ENCODE data around the gene FADS2.

Gene FADS2

GRCh38 chr11:61810671-61811175 is 17.4 kb upstream of the FADS2 start:
- peaks cover 4% of the 10 kb centered on the region for H3K9me3 Mint-ChIP-seq
- peaks cover 25% of the 10 kb centered on the region for H3K4me1 Mint-ChIP-seq
- H3K36me3 Mint-ChIP-seq (ENCODE audit: low read depth), result peaks cover 88% of the 10 kb centered on the region
- DNase-seq, result no peak
- TF ChIP-seq, protein P1, sequence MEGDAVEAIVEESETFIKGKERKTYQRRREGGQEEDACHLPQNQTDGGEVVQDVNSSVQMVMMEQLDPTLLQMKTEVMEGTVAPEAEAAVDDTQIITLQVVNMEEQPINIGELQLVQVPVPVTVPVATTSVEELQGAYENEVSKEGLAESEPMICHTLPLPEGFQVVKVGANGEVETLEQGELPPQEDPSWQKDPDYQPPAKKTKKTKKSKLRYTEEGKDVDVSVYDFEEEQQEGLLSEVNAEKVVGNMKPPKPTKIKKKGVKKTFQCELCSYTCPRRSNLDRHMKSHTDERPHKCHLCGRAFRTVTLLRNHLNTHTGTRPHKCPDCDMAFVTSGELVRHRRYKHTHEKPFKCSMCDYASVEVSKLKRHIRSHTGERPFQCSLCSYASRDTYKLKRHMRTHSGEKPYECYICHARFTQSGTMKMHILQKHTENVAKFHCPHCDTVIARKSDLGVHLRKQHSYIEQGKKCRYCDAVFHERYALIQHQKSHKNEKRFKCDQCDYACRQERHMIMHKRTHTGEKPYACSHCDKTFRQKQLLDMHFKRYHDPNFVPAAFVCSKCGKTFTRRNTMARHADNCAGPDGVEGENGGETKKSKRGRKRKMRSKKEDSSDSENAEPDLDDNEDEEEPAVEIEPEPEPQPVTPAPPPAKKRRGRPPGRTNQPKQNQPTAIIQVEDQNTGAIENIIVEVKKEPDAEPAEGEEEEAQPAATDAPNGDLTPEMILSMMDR (IDR thresholded peaks at IDR 0.05), result no peak
- H3K27ac Mint-ChIP-seq, result no peak overlapping the region
- no peaks in the 10 kb centered on the region for H3K27me3 Mint-ChIP-seq (ENCODE audit: low read depth, poor library complexity)
- no peak overlapping the region for H3K4me3 Mint-ChIP-seq

DNA sequence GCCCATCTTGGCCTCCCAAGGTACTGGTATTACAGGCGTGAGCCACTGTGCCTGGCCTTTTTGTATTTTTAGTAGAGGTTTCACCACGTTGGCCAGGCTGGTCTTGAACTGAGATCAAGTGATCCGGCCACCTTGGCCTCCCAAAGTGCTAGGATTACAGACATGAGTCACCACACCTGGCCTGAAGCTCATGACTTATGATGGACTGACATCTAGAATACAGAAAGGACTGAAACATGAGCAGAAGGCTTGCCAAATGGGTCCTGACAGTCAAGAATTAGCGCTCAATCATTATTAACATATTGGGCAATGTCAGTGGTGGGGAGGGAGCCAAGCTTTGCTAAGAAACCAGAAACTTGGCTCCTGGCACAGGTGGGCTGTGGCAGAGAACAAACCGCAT is 16.3 kb upstream of the FADS2 start:
- Mint-ChIP-seq H3K36me3 (ENCODE audit: low read depth) (peaks cover 80% of the 10 kb centered on the region), H3K27ac (peak overlapping the region; percentile 89)

GRCh38 chr11:61812736-61813411 is 15.2 kb upstream of the FADS2 start:
- TF ChIP-seq, protein P1 (IDR thresholded peaks at IDR 0.05), result no peak
- no peaks in the 10 kb centered on the region for H3K27me3 Mint-ChIP-seq (ENCODE audit: low read depth, poor library complexity)
- DNase-seq, result no peak
- H3K9me3 Mint-ChIP-seq, result peaks cover 4% of the 10 kb centered on the region
- no peak overlapping the region for H3K4me3 Mint-ChIP-seq
- peaks cover 32% of the 10 kb centered on the region for H3K4me1 Mint-ChIP-seq
- peaks cover 69% of the 10 kb centered on the region for H3K36me3 Mint-ChIP-seq (ENCODE audit: low read depth)
- H3K27ac Mint-ChIP-seq, result no peak overlapping the region

More for the DNA sequence above, 16.3 kb upstream of the FADS2 start:
- Mint-ChIP-seq H3K4me1 (peaks cover 25% of the 10 kb centered on the region), H3K27me3 (ENCODE audit: low read depth, poor library complexity) (no peaks in the 10 kb centered on the region), H3K9me3 (peaks cover 4% of the 10 kb centered on the region), H3K4me3 (no peak overlapping the region)
- TF ChIP-seq, protein P1 (IDR thresholded peaks at IDR 0.05), result no peak
- DNase-seq, result no peak

DNA sequence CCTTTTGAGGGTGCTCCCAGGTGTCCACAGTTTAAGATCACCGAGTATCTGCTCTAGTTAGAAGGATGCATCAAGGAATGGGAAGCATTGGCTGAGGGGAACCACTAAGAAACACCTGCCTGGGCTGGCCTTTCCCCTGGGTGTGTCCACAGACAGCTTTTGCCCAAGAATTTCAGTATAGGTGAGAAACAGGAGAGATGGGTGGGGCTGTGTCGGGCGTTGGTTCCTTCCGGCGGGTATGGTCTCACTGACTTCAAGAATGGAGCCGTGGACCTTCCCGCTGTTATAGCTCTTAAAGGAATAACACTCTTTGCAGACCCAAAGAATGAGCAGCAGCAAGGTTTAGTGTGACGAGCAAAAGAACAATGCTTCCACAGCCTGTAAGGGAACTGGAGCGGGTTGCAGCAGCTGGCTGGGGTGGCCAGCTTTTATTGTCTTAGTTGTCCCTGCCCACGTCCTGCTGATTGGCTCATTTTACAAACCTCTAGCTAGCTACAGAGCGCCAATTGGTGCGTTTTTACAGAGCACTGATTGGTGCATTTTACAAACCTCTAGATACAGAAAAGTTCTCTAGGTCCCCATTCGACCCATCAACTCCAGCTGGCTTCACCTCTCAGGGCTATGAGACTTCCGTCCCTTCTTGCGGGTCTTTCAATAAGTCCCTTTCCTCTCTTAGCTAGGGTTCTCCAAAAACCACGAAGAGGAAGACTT is 13.7 kb upstream of the FADS2 start:
- TF ChIP-seq, protein P1 (IDR thresholded peaks at IDR 0.05), result no peak
- H3K9me3 Mint-ChIP-seq, result peaks cover 4% of the 10 kb centered on the region
- no peaks in the 10 kb centered on the region for H3K27me3 Mint-ChIP-seq (ENCODE audit: low read depth, poor library complexity)
- peaks cover 40% of the 10 kb centered on the region for H3K4me1 Mint-ChIP-seq
- H3K36me3 Mint-ChIP-seq (ENCODE audit: low read depth), result peaks cover 56% of the 10 kb centered on the region
- H3K4me3 Mint-ChIP-seq, result peak overlapping the region; percentile 93
- H3K27ac Mint-ChIP-seq, result peak overlapping the region; percentile 100
- DNase-seq, result no peak

GRCh38 chr11:61814958-61815789 is 12.9 kb upstream of the FADS2 start:
- H3K27ac Mint-ChIP-seq, result peak overlapping the region; percentile 100
- peak; percentile 97 for DNase-seq
- peak overlapping the region; percentile 93 for H3K4me3 Mint-ChIP-seq
- TF ChIP-seq, protein P1 (IDR thresholded peaks at IDR 0.05), result no peak
- peaks cover 48% of the 10 kb centered on the region for H3K36me3 Mint-ChIP-seq (ENCODE audit: low read depth)
- no peaks in the 10 kb centered on the region for H3K27me3 Mint-ChIP-seq (ENCODE audit: low read depth, poor library complexity)
- peaks cover 40% of the 10 kb centered on the region for H3K4me1 Mint-ChIP-seq
- peaks cover 4% of the 10 kb centered on the region for H3K9me3 Mint-ChIP-seq
